ENCODE measurements around the gene OPHN1. TPM values are rescaled to one million over a fixed set of nuclear protein-coding genes. Genes with fewer than 3 reads are reported as not detected.

Gene OPHN1
- total RNA-seq, 4 donors from 2014 or later: 2.8 to 8.7 (median 6.6) TPM

DNA sequence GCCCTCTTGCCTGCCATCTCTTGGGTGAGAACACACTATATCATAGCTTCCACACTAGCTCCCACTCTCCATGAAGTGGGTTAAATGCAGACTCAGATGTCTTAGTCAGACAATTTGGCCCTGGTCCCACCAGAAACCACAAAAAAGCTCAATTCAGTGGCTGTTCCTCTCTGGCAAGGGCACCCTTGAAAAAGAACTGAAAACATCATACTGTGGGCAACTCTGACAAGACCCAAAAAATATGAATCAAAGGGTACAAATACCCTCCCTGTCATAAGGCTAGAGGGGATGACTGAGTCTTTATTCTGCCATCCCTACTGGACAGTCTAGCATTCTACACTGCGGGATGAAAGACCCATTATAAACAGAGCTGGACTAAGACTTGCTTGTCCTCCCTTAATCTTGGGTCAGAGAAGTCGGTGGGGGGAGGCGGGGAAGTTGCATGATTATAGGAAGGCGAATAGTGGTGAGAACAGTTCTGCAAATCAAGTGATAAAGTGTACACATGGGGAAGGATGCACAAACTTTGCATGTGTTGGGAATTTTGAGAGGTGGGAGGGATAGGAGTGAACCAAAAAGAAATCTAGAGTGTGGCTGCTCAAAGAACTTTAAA is 172.1 kb downstream of the OPHN1 start:
- intact Hi-C loops (cut with DNase I; ENCODE audit: low total_unique reads) (no loop called here), in situ Hi-C loops (cut with MboI; ENCODE audit: low pct_ligation_motif_present in 1 of 4, low pct_unique_long_range_greater_than_20kb in 1 of 4, low sequenced_read_pairs in 3 of 4) (no loop called here)
- no peak overlapping the region for H3K4me3 ChIP-seq
- no peaks in the 10 kb centered on the region for H3K4me1 ChIP-seq
- DNase-seq: no peak
- H3K27me3 ChIP-seq: no peaks in the 10 kb centered on the region
- no peaks in the 10 kb centered on the region for H3K9me3 ChIP-seq
- 83% methylated on average over 4 of the region's 4 CpGs; no CpG with 5 or more reads in 1 of the 2 donors for WGBS, 2 donors (ENCODE audit: low coverage in 1 of 2)
- no peak overlapping the region for H3K27ac ChIP-seq
- no peaks in the 10 kb centered on the region for H3K36me3 ChIP-seq
- no peak for TF ChIP-seq POLR2AphosphoS5 (IDR thresholded peaks at IDR 0.05)
- no peak for TF ChIP-seq POLR2A (IDR thresholded peaks at IDR 0.05)
- TF ChIP-seq, protein P1, sequence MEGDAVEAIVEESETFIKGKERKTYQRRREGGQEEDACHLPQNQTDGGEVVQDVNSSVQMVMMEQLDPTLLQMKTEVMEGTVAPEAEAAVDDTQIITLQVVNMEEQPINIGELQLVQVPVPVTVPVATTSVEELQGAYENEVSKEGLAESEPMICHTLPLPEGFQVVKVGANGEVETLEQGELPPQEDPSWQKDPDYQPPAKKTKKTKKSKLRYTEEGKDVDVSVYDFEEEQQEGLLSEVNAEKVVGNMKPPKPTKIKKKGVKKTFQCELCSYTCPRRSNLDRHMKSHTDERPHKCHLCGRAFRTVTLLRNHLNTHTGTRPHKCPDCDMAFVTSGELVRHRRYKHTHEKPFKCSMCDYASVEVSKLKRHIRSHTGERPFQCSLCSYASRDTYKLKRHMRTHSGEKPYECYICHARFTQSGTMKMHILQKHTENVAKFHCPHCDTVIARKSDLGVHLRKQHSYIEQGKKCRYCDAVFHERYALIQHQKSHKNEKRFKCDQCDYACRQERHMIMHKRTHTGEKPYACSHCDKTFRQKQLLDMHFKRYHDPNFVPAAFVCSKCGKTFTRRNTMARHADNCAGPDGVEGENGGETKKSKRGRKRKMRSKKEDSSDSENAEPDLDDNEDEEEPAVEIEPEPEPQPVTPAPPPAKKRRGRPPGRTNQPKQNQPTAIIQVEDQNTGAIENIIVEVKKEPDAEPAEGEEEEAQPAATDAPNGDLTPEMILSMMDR (IDR thresholded peaks at IDR 0.05): no peak
- TF ChIP-seq EP300 (IDR thresholded peaks at IDR 0.05; ENCODE audit: low read depth): no peak

DNA sequence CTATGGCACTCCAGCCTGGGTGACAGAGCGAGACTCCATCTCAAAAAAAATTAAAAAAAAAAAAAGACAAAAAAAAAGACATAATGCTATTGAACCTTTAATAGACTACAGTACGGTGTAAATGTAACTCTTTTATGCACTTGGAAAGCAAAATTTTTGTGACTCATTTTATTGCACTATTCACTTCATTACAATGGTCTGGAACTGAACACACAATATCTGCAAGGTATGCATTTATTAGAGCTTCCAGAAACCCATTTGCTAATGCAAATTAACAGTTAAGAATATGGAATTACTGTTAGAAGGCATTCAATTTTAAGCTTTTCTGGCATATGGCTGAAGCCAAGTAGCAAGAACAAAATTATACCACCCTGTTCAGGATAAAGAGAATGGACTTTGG is 176.3 kb downstream of the OPHN1 start:
- 20 to 66% methylated on average over 1 to 2 of the region's 2 CpGs for WGBS, 2 donors (ENCODE audit: low coverage in 1 of 2)
- intact Hi-C loops (cut with DNase I; ENCODE audit: low total_unique reads): no loop called here
- no peaks in the 10 kb centered on the region for H3K36me3 ChIP-seq
- DNase-seq: no peak
- H3K27me3 ChIP-seq: no peaks in the 10 kb centered on the region
- H3K9me3 ChIP-seq: no peaks in the 10 kb centered on the region
- in situ Hi-C loops (cut with MboI; ENCODE audit: low pct_ligation_motif_present in 1 of 4, low pct_unique_long_range_greater_than_20kb in 1 of 4, low sequenced_read_pairs in 3 of 4): no loop called here
- H3K4me3 ChIP-seq: no peak overlapping the region
- no peak overlapping the region for H3K27ac ChIP-seq
- H3K4me1 ChIP-seq: no peaks in the 10 kb centered on the region
- TF ChIP-seq POLR2AphosphoS5 (IDR thresholded peaks at IDR 0.05) (no peak), POLR2A (IDR thresholded peaks at IDR 0.05) (no peak), EP300 (IDR thresholded peaks at IDR 0.05; ENCODE audit: low read depth) (no peak)
- TF ChIP-seq, protein P1 (IDR thresholded peaks at IDR 0.05): no peak

DNA sequence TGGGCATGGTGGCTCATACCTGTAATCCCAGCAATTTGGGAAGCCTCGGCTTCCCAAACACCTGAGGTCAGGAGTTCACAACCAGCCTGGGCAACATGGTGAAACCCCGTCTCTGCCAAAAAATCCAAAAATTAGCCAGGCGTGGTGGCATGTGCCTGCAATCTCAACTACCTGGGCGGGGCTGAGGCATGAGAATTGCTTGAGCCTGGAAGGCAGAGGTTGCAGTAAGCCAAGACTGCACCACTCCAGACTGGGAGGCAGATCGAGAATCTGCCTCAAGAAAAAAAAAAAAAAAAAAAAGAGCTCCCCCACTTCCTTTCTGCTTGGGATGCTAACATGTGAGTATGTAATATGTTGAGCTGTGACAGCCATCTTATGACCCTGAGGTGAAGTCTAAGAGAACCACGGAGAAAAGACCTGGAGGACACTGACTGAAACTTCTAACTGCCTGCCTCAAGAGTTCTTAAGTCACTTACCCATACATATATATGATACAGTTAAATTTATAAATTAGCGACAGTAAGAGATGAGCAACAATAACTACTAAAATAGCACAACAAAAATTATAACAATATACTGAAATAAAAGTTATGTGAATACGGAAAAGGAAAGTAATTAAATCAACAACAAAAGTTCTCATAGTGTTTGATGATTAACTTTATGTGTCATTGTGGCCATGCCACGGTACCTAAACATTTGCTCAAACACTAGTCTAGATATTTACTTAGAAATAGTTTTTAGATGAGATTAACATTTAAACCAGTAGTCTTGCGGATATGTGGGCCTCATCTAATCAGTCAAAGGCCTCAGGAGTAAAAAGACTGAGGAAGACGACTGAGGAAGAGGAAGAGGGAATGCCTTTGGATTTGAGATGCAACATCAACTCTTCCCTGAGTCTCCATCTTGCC is 178.3 kb downstream of the OPHN1 start:
- WGBS, 2 donors (ENCODE audit: low coverage in 1 of 2): 44 to 58% methylated on average over 4 to 11 of the region's 11 CpGs
- intact Hi-C loops (cut with DNase I; ENCODE audit: low total_unique reads) (no loop called here), in situ Hi-C loops (cut with MboI; ENCODE audit: low pct_ligation_motif_present in 1 of 4, low pct_unique_long_range_greater_than_20kb in 1 of 4, low sequenced_read_pairs in 3 of 4) (no loop called here)
- no peak overlapping the region for H3K27ac ChIP-seq
- H3K27me3 ChIP-seq: no peaks in the 10 kb centered on the region
- H3K36me3 ChIP-seq: no peaks in the 10 kb centered on the region
- no peaks in the 10 kb centered on the region for H3K9me3 ChIP-seq
- TF ChIP-seq, protein P1 (IDR thresholded peaks at IDR 0.05): no peak
- TF ChIP-seq POLR2AphosphoS5 (IDR thresholded peaks at IDR 0.05): no peak
- H3K4me3 ChIP-seq: no peak overlapping the region
- no peak for DNase-seq
- H3K4me1 ChIP-seq: no peaks in the 10 kb centered on the region

DNA sequence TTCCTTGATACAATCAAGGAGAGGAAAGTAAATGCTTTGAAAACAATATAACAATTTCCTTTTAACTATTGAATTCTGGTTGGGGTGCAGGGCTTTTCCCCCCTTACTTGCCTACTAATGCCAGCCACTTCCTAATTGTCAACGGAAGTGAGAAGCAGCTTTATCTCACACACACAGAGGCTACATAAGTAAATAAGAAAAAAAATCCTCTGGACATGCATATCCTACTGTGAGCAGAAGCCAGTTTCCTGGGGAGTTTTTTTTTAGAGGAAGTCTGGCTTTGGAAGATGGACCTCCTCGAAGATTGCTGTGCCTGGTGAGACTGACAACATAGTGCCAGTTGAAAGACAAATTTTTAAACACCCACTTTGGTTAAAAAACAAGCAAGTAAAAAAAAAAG is 180.6 kb downstream of the OPHN1 start:
- Histone ChIP-seq H3K27ac (no peak overlapping the region), H3K27me3 (no peaks in the 10 kb centered on the region), H3K36me3 (no peaks in the 10 kb centered on the region), H3K4me3 (no peak overlapping the region), H3K9me3 (no peaks in the 10 kb centered on the region), H3K4me1 (no peaks in the 10 kb centered on the region)
- 20 to 37% methylated on average over 1 to 2 of the region's 2 CpGs for WGBS, 2 donors (ENCODE audit: low coverage in 1 of 2)
- in situ Hi-C loops (cut with MboI; ENCODE audit: low pct_ligation_motif_present in 1 of 4, low pct_unique_long_range_greater_than_20kb in 1 of 4, low sequenced_read_pairs in 3 of 4) (no loop called here), intact Hi-C loops (cut with DNase I; ENCODE audit: low total_unique reads) (no loop called here)
- TF ChIP-seq POLR2AphosphoS5 (IDR thresholded peaks at IDR 0.05) (no peak), EP300 (IDR thresholded peaks at IDR 0.05; ENCODE audit: low read depth) (no peak)
- DNase-seq: no peak
